GM18520 (cell line): ENCODE measurements around the gene SCAF4.

Experiments
- ATAC-seq: cut with Tn5 transposase; IDR thresholded peaks from one replicate; pipeline ENCODE4 v1.9.1; 2021; ENCODE audit not compliant: unreplicated experiment

Gene SCAF4

DNA sequence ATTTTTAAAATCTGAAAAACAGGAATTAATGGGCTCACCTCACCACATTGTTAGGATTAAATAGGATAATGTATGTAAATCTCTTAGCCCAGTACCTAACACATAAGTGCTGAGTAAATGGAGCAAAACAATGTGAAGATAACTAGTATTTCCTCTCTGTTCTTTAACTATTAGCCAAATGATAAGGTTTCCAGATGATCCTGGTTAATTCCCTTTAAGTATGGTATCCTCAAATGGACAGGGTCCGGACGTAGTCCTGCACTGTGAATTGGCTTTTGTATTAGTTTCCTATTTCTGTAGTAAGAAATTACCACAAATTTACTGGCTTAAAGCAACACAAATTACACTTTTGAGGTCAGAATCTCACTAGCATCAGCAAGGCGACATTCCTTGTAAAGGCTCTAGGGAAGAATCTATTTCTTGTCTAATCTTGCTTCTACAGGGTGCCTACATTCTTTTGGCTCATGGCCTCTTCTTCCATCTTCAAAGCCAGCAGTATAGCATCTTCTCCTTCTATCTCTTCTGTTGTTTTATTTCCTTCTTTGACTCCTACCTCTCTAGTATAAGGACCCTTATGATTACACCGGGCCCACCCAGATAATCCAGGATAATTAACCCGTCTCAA, 17.1 kb downstream of the SCAF4 start:
- no peak for ATAC-seq

GRCh38 chr21:31713973-31714740, 17.8 kb downstream of the SCAF4 start:
- ATAC-seq, result no peak

GRCh38 chr21:31713115-31713514, 18.8 kb downstream of the SCAF4 start:
- ATAC-seq, result no peak

- ATAC-seq, result no peak
Measured at GRCh38 chr21:31711745-31712285, 20.1 kb downstream of the SCAF4 start.

GRCh38 chr21:31711326-31711725, 20.6 kb downstream of the SCAF4 start:
- ATAC-seq, result no peak

GRCh38 chr21:31710586-31710985, 21.3 kb downstream of the SCAF4 start:
- ATAC-seq, result no peak

- ATAC-seq, result no peak
Measured at GRCh38 chr21:31708541-31708940, 23.4 kb downstream of the SCAF4 start.

DNA sequence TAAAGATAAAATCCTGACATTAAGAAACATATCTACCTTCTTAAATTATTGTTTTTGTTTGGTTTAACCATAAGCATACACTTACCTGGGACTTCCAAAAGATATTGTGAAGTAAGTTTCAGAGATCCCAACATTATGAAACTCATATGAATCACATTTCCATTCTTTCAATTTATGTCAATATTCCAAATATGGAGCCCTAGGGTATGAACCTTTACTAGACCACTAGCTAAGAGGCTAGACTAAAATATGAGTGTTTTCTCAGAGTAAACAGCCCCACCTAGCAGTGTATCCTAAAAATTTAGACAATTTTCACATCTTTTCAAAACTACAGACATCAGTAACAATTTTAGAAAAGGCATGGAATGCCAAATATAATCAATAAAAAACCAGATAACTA, 24.4 kb downstream of the SCAF4 start:
- ATAC-seq, result no peak

- ATAC-seq, result no peak
Measured at GRCh38 chr21:31706562-31706961, 25.4 kb downstream of the SCAF4 start.

DNA sequence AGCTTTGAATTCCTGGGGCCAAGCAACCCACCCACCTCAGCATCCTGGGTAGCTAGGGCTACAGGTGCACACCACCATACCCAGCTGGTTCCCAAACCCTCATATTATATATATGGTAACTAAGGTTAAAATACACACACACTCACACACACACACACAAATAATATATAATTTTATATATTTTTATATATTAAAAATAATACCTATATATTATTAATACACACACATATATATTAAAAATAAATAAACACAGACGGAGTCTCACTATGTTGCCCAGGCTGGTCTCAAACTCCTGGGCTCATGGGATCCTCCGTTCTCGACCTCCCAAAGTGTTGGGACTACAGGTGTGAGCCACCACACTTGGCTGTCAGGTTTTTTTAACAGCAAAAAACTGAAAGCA, 31.9 kb downstream of the SCAF4 start:
- ATAC-seq, result no peak

- ATAC-seq, result no peak
Measured at GRCh38 chr21:31698461-31698860, 33.5 kb downstream of the SCAF4 start.

GRCh38 chr21:31696424-31696823, 35.5 kb downstream of the SCAF4 start:
- ATAC-seq, result no peak

GRCh38 chr21:31693222-31693621, 38.7 kb downstream of the SCAF4 start:
- ATAC-seq, result no peak

DNA sequence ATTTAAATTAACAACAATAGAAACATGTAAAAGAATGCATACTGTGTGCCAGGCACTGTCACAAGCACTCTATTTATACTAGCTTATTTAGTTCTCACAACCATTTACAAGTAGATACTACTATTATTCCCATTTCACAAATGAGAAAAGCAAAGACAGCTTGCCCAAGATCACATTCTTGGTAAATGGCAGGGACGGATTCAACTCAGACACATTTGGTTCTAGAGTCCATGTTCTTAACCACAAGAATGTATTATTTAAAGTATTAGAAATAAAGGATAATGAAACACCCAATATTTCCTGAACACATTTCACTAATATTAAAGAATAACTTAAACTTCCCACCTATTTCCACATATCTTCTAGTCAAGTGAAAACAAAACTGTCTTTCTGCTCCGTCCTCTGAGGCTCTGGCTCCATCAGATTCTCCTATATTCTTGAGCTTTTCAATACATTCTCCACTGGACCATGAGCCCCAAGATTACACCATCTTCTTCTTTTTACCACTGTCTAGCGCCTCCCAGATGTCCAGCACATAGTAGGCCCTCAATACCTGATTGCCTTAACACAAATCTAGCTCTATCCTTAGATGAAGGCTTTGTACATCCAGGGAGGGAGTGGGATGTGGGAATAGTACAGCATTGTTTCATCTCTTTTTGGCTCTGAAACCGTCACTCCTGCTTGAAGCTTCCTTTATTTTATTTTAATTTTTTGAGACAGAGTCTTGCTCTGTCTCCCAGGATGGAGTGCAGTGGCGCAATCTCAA, 43.1 kb downstream of the SCAF4 start:
- no peak for ATAC-seq

DNA sequence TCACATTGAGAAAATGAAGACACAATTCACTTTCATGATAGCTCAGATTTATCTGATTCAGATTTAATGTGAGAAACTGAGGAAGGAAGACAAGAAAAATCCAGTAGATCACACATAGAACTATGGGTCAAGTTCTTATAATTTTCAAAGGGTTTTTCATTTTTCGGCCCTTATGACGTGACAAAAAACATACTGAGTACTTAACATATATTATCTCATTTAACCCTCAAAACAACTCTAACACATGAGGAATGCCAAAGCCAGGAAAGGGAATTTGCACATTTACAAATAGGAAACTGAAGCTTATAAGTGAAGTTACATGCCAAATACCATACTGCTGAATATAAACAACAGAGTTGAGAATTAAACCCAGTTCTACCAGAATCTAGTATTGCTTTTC, 44.8 kb downstream of the SCAF4 start:
- ATAC-seq, result no peak

GRCh38 chr21:31686272-31686915, 45.5 kb downstream of the SCAF4 start:
- no peak for ATAC-seq

DNA sequence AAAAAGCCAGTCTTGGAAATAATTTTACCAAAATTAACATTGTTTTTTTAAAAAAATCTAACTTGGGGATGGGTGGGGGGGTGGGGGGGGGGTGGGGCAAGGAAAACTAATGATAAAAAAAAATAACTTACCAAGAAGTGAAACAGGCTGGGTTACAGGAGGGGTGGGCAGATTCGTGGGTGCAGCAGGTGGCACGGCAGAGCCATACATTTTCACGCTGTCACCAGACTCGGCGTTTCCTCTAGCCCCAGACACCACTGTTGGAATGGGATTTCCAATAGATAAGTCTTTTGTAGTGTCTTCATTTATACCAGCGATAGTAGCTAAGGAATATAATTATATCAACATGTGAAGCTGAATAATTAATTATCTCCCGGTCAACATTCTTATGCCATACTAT, 47.0 kb downstream of the SCAF4 start:
- ATAC-seq, result no peak

DNA sequence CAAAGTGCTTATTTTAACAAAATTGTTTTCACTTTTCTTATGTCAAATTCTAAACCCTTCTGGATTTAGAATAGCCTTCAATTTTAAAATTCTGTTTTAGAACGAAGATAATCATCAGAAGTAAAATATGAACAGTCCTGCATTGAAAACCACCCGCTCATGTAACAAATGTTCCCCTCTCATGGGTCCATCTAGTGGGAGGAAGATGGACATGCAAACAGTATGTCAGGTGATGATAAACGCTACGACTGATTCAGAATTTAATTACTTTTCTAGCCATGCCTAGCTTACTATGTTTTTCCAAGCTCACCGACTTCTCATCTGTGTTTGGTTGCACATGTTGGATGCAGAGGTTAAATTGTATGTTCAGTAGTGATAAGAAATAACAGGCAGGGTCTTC, 48.9 kb downstream of the SCAF4 start:
- ATAC-seq, result no peak

GRCh38 chr21:31682620-31683019, 49.3 kb downstream of the SCAF4 start:
- no peak for ATAC-seq

- ATAC-seq, result no peak
Measured at GRCh38 chr21:31678478-31678877, 53.4 kb downstream of the SCAF4 start.

DNA sequence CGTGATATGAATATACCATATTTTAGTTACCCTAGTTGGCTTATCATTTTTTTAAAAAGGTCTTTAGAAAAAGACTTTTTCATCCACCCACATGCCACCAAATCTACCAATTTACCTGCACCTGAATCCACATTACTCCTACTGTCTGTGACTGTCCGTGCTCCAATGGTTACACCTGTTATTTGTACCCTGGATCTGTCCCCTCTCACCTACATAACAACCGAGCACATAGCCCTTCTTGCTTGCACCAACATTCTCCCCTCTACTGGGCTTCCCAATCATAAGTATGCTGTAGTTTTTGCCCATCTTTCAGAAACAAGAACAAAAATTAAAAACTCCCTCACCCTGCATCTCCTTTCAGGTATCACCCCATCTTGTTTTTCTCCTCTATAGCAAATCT, 54.9 kb downstream of the SCAF4 start:
- ATAC-seq, result no peak
